ENCODE data around the gene STK25.

The STK25 gene

DNA sequence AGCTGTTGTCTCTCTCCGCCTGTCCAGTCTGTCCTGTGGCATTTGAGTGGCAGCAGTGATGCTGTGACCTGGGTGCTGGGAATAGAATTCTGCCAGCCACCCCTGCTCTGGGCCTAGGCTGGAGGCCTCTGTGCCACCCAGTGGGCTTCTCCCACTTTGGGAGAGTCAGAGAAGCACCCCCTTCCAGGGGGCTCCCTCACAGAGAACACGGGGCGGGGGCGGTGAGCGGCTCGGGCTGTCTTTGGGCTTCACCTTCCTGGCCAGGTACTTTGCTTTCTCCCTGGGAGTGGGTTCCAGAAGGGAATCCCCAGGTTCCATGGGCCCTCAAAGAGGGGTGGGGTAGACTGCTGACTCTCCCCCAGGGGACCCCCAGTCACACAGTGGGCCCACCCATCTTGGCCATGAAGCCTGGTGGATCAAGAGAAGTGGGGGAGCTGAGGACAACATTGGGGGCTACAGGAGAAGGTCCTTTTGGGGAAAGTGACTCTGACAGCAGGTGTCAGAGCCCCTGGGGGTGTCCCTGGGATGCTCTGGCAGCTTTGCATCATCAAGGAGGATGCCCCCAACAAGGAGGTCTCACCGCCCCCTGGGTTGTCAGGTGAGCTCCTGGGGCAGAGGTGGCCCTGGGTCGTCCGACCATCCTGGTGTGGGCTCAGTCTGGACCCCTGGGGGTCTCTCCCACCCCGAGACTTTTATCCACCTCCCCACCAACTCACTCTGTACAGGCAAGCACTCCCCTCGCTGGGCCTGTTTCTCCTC lies 31.4 kb upstream of the STK25 start:
- no peak overlapping the region for H3K4me3 ChIP-seq (ENCODE audit: low read depth, low read length)
- TF ChIP-seq, protein P1, sequence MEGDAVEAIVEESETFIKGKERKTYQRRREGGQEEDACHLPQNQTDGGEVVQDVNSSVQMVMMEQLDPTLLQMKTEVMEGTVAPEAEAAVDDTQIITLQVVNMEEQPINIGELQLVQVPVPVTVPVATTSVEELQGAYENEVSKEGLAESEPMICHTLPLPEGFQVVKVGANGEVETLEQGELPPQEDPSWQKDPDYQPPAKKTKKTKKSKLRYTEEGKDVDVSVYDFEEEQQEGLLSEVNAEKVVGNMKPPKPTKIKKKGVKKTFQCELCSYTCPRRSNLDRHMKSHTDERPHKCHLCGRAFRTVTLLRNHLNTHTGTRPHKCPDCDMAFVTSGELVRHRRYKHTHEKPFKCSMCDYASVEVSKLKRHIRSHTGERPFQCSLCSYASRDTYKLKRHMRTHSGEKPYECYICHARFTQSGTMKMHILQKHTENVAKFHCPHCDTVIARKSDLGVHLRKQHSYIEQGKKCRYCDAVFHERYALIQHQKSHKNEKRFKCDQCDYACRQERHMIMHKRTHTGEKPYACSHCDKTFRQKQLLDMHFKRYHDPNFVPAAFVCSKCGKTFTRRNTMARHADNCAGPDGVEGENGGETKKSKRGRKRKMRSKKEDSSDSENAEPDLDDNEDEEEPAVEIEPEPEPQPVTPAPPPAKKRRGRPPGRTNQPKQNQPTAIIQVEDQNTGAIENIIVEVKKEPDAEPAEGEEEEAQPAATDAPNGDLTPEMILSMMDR (IDR thresholded peaks at IDR 0.05; ENCODE audit: control insufficient read depth, extremely low read depth, insufficient read depth) = no peak
- DNase-seq (ENCODE audit: low read depth) = no peak

DNA sequence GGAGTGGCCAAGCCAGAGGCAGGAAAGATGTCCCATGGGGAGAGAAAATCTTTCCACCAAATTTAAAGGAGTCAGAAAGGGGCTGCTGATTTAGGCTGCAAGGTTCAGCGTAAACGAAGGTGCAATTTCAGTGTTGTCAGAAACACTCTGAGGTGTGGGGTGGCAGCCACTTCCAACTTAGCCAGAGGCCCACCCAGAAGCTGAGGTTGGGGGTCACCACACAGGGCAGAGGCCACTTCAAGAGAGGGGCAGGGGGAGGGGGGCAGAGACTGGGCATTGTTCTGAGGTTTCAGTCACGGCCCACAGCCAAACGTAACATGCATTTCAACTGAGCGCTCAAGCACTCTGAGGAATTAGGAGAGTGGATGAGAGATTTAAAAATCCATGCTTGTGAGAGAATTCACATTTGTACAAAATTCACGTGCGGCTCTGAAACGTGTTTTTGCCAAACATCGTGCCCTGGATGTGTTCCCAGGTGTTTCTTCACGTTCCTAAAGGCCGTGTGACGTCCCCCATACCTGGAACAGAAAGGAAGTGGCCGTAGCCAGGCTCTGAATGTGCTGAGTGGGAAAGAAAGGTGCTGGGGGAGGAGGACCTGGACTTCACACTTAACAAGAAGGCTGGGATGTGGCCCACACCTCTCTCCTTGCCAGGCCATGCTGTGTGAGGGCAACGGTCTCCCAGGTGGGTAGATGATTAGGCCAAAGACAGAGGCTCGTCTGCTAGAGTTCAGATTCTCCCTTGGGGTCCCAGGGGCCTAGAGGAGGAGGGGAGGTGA lies 30.6 kb upstream of the STK25 start:
- H3K4me3 ChIP-seq (ENCODE audit: low read depth, low read length) = no peak overlapping the region
- DNase-seq (ENCODE audit: low read depth) = no peak
- TF ChIP-seq, protein P1 (IDR thresholded peaks at IDR 0.05; ENCODE audit: control insufficient read depth, extremely low read depth, insufficient read depth) = no peak

DNA sequence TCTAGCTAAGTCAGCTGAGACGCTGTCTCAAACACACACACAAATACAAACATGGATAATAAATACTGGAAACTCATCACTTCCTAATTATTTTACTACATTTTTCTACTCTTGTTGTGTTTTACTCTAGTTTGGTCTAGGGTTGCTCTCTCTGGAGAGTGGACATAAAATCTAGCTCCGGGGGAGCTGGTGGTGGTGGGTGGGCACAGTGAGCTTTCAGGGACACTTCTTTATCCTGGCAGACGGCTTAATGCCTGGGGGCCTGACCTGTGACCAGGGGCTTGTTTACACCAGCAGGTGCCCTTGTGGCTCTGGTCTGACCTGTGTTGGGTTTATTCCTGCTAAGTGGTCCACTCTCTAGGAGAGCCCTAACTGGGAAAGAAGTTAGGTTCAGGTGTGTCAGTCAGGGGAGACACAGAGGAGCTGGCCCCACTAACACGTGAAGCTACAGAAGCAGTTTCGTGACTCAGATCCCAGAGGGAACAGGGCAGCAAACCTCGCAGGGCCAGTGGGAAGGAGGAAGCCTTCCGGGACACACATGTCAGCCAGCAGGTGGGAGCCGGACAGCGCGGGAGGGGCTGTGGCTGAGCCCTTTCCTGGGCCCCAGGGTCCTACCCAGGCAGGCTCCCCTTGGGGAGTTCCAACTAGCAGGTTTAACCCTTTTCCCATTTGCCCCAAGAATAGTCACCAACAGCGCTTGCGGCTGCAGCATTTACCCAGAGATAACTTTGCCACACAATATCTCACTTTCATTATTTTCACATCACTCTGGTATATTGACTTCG lies 27.7 kb upstream of the STK25 start:
- H3K4me3 ChIP-seq (ENCODE audit: low read depth, low read length) = no peak overlapping the region
- TF ChIP-seq, protein P1 (IDR thresholded peaks at IDR 0.05; ENCODE audit: control insufficient read depth, extremely low read depth, insufficient read depth) = no peak
- DNase-seq (ENCODE audit: low read depth) = no peak

DNA sequence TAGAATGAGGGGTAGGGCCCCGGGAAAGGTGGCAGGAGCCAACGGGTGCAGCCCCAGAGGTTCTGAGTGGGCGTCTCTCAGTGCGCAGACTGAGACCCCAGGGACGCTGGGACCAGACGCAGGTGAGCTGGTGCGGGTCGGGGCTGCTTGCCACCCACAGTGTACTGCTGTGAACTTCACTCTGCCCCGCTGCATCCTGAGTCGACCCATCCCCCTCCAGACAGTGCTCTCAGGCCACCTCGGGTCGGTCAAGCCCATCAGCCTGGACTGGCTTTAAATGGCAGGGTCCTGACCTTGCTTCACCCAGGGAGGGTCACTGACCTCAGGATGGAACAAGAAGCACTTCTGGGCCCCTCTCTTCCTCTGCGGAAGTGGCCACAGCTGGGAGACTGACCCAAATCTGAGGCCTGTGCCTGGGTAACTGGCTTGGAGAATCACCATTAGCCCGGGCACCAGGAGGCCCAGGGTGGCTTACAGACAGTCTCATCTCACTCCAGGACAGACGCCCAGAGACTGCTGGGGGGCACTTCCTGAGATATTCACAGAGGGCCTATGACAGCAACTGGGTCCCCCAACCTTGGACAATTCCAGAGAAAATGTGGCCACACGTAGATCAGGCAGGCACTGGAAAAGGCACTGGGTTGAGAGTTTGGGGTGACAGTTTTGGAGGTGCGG lies 26.5 kb upstream of the STK25 start:
- DNase-seq (ENCODE audit: low read depth) = no peak
- TF ChIP-seq, protein P1 (IDR thresholded peaks at IDR 0.05; ENCODE audit: control insufficient read depth, extremely low read depth, insufficient read depth) = no peak

DNA sequence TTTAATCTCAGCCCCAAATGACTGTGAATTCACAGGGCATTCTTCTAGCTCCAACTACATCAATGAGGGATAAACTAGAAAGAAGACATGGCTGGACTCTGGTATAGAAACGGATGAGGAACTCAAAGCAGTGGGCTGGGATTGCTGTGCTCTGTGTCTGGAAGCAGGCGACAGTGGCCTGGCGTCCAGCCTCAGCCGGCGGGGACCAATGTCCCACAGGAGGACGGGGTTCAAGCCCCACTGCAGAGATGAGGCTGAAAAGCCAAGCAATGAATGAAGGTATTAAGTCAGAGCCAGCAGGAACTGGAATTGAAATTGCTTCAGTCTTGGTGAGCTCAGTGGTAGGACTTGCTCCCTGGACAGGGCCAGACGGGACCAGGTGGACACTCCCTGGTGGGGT lies 25.9 kb upstream of the STK25 start:
- no peak for DNase-seq (ENCODE audit: low read depth)
- TF ChIP-seq, protein P1 (IDR thresholded peaks at IDR 0.05; ENCODE audit: control insufficient read depth, extremely low read depth, insufficient read depth) = no peak
- no peak overlapping the region for H3K4me3 ChIP-seq (ENCODE audit: low read depth, low read length)

More for the DNA sequence above, 26.5 kb upstream of the STK25 start:
- H3K4me3 ChIP-seq (ENCODE audit: low read depth, low read length) = no peak overlapping the region

Data from LNCaP clone FGC (cell line).